B cell (primary cell): Measurements from ENCODE around the gene ABCC9. TPM values are rescaled to one million over a fixed set of nuclear protein-coding genes. Genes with fewer than 3 reads are reported as not detected.

Experiments
- ATAC-seq: fragments of 200-7000 bp; cut with Tn5 transposase; one replicate; pipeline ENCODE4 v1.10.0; 2021; ENCODE audit warnings: low read depth, mild to moderate bottlenecking, moderate number of reproducible peaks, moderate library complexity
- CTCF ChIA-PET: fragments of 350-600 bp; sonication (Branson Sonifier 250); formaldehyde crosslinking; loops from one replicate; lab custom pipeline; 2021; ENCODE audit warnings: antibody characterized with exemption, inconsistent platforms; lab: Charles Lee
- POLR2A ChIA-PET: fragments of 350-600 bp; sonication (Branson Sonifier 250); formaldehyde crosslinking; loops from one replicate; lab custom pipeline; 2021; ENCODE audit warnings: antibody characterized with exemption; lab: Charles Lee
- DNase-seq: peaks from one replicate; pipeline ENCODE4 v3.0.0; 2013
- H2AFZ ChIP-seq: 2 replicates; pipeline ENCODE4 v1.6.1; 2012; ENCODE audit warnings: mild to moderate bottlenecking, low read depth, low read length; ENCODE audit not compliant: insufficient read depth, poor library complexity, severe bottlenecking
- H3K27ac ChIP-seq, 2 donors: 1 replicate in 1 of 2; 2 replicates in 1 of 2; pipeline ENCODE4 v1.5.1; 2012 to 2013; ENCODE audit warnings: low read length in 2 of 2, mild to moderate bottlenecking in 2 of 2, moderate library complexity in 1 of 2
- H3K27me3 ChIP-seq, 4 experiments: fragments of 200-600 bp in 1 of 4; sonication (generic) in 1 of 4; replicated peaks in 1 of 4; 1 replicate in 2 of 4; 2 replicates in 2 of 4; pipeline versions ENCODE4 v1.6.1 to v1.7.0; 2013 to 2016; ENCODE audit warnings: low read length in 3 of 4, mild to moderate bottlenecking in 2 of 4, mixed read lengths in 1 of 4, moderate library complexity in 1 of 4; ENCODE audit not compliant: insufficient read depth in 4 of 4, control insufficient read depth in 3 of 4; ENCODE audit errors: control extremely low read depth in 1 of 4
- H3K36me3 ChIP-seq, 2 experiments: replicated peaks in 1 of 2; 1 replicate in 1 of 2; 2 replicates in 1 of 2; pipeline versions ENCODE4 v1.6.1 to v1.7.1; 2013; ENCODE audit warnings: low read length in 1 of 2; ENCODE audit not compliant: insufficient read depth in 2 of 2, control insufficient read depth in 1 of 2; ENCODE audit errors: control extremely low read depth in 1 of 2, extremely low read depth in 1 of 2
- H3K4me1 ChIP-seq, 2 donors: fragments of 200-600 bp in 1 of 2; sonication (generic) in 1 of 2; 1 replicate in 1 of 2; 2 replicates in 1 of 2; pipeline versions ENCODE4 v1.5.1 to v1.6.1; 2013 to 2017; ENCODE audit warnings: low read length in 2 of 2; ENCODE audit not compliant: control insufficient read depth in 2 of 2, insufficient read depth in 2 of 2
- H3K4me2 ChIP-seq: replicated peaks from 2 replicates; pipeline ENCODE3; 2012; ENCODE audit warnings: mild to moderate bottlenecking, low read depth, low read length; ENCODE audit not compliant: poor library complexity, severe bottlenecking
- H3K4me3 ChIP-seq, 5 experiments: fragments of 200-600 bp in 1 of 5; sonication (generic) in 1 of 5; 1 replicate in 3 of 5; 2 replicates in 2 of 5; pipeline versions ENCODE4 v1.5.1 to v1.7.0; 2011 to 2016; ENCODE audit warnings: low read length in 4 of 5, mild to moderate bottlenecking in 4 of 5, low read depth in 2 of 5, control low read depth in 1 of 5, moderate library complexity in 1 of 5; ENCODE audit not compliant: insufficient read depth in 1 of 5; ENCODE audit errors: control extremely low read depth in 1 of 5, extremely low read depth in 1 of 5
- H3K79me2 ChIP-seq: fragments of 200-600 bp; sonication (generic); one replicate; pipeline ENCODE4 v1.6.0; 2016; ENCODE audit warnings: low read length; ENCODE audit not compliant: control insufficient read depth, insufficient read depth
- H3K9ac ChIP-seq: fragments of 200-600 bp; sonication (generic); 2 replicates; pipeline ENCODE4 v1.6.1; 2017; ENCODE audit warnings: mild to moderate bottlenecking, low read length, moderate library complexity
- H3K9me3 ChIP-seq, 3 donors: one replicate each; pipeline versions ENCODE4 v1.6.1 to v1.7.1; 2013; ENCODE audit warnings: low read length in 2 of 3; ENCODE audit not compliant: control insufficient read depth in 2 of 3, insufficient read depth in 1 of 3; ENCODE audit errors: control extremely low read depth in 1 of 3
- H4K20me1 ChIP-seq: 2 replicates; pipeline ENCODE4 v1.6.0; 2012; ENCODE audit warnings: mild to moderate bottlenecking, low read length; ENCODE audit not compliant: insufficient read depth, control insufficient read depth, poor library complexity, severe bottlenecking
- H3K27ac Mint-ChIP-seq: one replicate; pipeline ENCODE4 v1.8.0; 2021; ENCODE audit warnings: mixed read lengths
- H3K27me3 Mint-ChIP-seq: one replicate; pipeline ENCODE4 v1.8.0; 2021; ENCODE audit warnings: mixed read lengths
- H3K4me1 Mint-ChIP-seq: one replicate; pipeline ENCODE4 v1.8.0; 2021; ENCODE audit warnings: mixed read lengths
- H3K4me3 Mint-ChIP-seq: one replicate; pipeline ENCODE4 v1.8.0; 2021; ENCODE audit warnings: mixed read lengths
- H3K9me3 Mint-ChIP-seq: one replicate; pipeline ENCODE4 v1.8.0; 2022; ENCODE audit warnings: mixed read lengths; ENCODE audit not compliant: insufficient read depth
- EZH2 ChIP-seq: IDR thresholded peaks from 2 replicates; pipeline ENCODE4 v1.6.1; 2012; ENCODE audit warnings: borderline replicate concordance, low read depth, mild to moderate bottlenecking, moderate library complexity, low read length; ENCODE audit not compliant: insufficient read depth, poor library complexity, severe bottlenecking
- WGBS: methylation state at CpG from one replicate; pipeline ENCODE4 v1.1.5; 2013; ENCODE audit warnings: missing lambda C conversion rate; ENCODE audit not compliant: insufficient coverage; 5-methylcytosine and 5-hydroxymethylcytosine counted together
- intact Hi-C: fragments of 100-400 bp; cut with micrococcal nuclease; formaldehyde crosslinking; loops from one replicate; pipeline ENCODE4 v1.10.0; 2022
- polyA plus RNA-seq: library from polyadenylated mRNA; depleted of rRNA; stranded (reverse); fragments of >200 nt; gene quantifications from 2 replicates; pipeline ENCODE4 v1.2.3, GENCODE V29; 2012
- total RNA-seq, 2 donors: library from RNA; stranded (reverse); fragments of 120-200 nt in 1 of 2; gene quantifications; 1 replicate in 1 of 2; 2 replicates in 1 of 2; pipeline versions ENCODE4 v1.2.3 to v1.2.4, GENCODE V29; 2013 to 2022
- TF ChIP-seq, protein P1 (sequence below): fragments of 200-600 bp; IDR thresholded peaks from one replicate; pipeline ENCODE4 v1.8.0; 2022; ENCODE audit warnings: antibody characterized with exemption, mild to moderate bottlenecking

The ABCC9 gene
- total and polyA plus RNA-seq, 2 donors (not counting 1 experiment from before 2014, with no cell fraction given) = not detected

GRCh38 chr12:21987755-21988154 lies 46.5 kb upstream of the ABCC9 start:
- POLR2A ChIA-PET = no interaction called here
- no peak overlapping the region for H3K27ac Mint-ChIP-seq
- H3K9me3 Mint-ChIP-seq = no peaks in the 10 kb centered on the region
- Histone ChIP-seq H3K36me3 (no peaks in the 10 kb centered on the region), H3K27me3 (peaks cover 0 to 1% (median 0%) of the 10 kb centered on the region in 4 experiments), H3K79me2 (no peaks in the 10 kb centered on the region), H3K9me3 (no peaks in the 10 kb centered on the region), H2AFZ (no peak overlapping the region), H3K4me3 (no peak overlapping the region), H3K4me1 (no peaks in the 10 kb centered on the region), H3K4me2 (no peak overlapping the region), H3K9ac (no peak overlapping the region), H4K20me1 (no peaks in the 10 kb centered on the region), H3K27ac (no peak overlapping the region)
- WGBS = 95% methylated on average over 3 of the region's 6 CpGs
- no peak for TF ChIP-seq EZH2
- TF ChIP-seq, protein P1, sequence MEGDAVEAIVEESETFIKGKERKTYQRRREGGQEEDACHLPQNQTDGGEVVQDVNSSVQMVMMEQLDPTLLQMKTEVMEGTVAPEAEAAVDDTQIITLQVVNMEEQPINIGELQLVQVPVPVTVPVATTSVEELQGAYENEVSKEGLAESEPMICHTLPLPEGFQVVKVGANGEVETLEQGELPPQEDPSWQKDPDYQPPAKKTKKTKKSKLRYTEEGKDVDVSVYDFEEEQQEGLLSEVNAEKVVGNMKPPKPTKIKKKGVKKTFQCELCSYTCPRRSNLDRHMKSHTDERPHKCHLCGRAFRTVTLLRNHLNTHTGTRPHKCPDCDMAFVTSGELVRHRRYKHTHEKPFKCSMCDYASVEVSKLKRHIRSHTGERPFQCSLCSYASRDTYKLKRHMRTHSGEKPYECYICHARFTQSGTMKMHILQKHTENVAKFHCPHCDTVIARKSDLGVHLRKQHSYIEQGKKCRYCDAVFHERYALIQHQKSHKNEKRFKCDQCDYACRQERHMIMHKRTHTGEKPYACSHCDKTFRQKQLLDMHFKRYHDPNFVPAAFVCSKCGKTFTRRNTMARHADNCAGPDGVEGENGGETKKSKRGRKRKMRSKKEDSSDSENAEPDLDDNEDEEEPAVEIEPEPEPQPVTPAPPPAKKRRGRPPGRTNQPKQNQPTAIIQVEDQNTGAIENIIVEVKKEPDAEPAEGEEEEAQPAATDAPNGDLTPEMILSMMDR = no peak
- no peak for ATAC-seq
- no peaks in the 10 kb centered on the region for H3K4me1 Mint-ChIP-seq
- H3K4me3 Mint-ChIP-seq = no peak overlapping the region
- intact Hi-C loops = no loop called here
- CTCF ChIA-PET = no interaction called here
- no peak for DNase-seq
- peaks cover 8% of the 10 kb centered on the region for H3K27me3 Mint-ChIP-seq

DNA sequence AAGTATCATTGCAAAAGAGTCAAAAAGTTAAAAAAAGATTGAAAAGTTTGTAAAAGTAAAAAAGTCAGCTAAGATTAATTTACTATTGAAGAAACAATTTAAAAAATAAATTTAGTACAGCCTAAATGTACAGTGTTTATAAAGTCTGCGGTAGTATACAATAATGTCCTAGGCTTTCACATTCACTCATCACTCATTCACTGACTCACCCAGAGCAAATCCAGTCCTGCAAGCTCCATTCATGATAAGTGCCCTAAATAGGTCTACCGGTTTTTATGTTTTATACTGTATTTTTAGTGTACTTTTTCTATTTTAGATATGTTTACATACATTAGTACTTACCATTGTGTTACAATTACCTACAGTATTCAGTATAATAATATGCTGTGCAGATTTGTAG lies 43.9 kb upstream of the ABCC9 start:
- Mint-ChIP-seq H3K27me3 (peaks cover 8% of the 10 kb centered on the region), H3K27ac (no peak overlapping the region), H3K9me3 (no peaks in the 10 kb centered on the region), H3K4me1 (no peaks in the 10 kb centered on the region), H3K4me3 (no peak overlapping the region)
- H4K20me1 ChIP-seq = no peaks in the 10 kb centered on the region
- TF ChIP-seq EZH2 = no peak
- TF ChIP-seq, protein P1 = no peak
- no peaks in the 10 kb centered on the region for H3K9me3 ChIP-seq
- ChIA-PET POLR2A (no interaction called here), CTCF (no interaction called here)
- no peak overlapping the region for H3K4me3 ChIP-seq
- no peaks in the 10 kb centered on the region for H3K36me3 ChIP-seq
- H3K4me1 ChIP-seq = no peaks in the 10 kb centered on the region
- H3K9ac ChIP-seq = no peak overlapping the region
- peaks cover 0 to 2% (median 0%) of the 10 kb centered on the region in 4 experiments for H3K27me3 ChIP-seq
- H3K4me2 ChIP-seq = no peak overlapping the region
- H3K27ac ChIP-seq = no peak overlapping the region
- no peak overlapping the region for H2AFZ ChIP-seq
- DNase-seq (no peak), ATAC-seq (no peak)
- intact Hi-C loops = no loop called here
- H3K79me2 ChIP-seq = no peaks in the 10 kb centered on the region
- no CpG with 5 or more reads among the region's 2 CpGs for WGBS
